GM12875 (cell line): ENCODE data around the gene DUSP23.

Experiments
- H3K4me3 ChIP-seq: one replicate; pipeline ENCODE4 v1.5.1; 2011; ENCODE audit warnings: low read depth, low read length, control low read depth
- CTCF ChIP-seq: IDR thresholded peaks from 2 replicates; pipeline ENCODE4 v1.5.1; 2011; ENCODE audit warnings: low read depth, mild to moderate bottlenecking, control low read depth, inconsistent platforms, low read length, moderate library complexity, borderline replicate concordance; ENCODE audit not compliant: insufficient read depth

DUSP23 gene

GRCh38 chr1:159831412-159832141 lies 50.8 kb downstream of the DUSP23 start:
- H3K4me3 ChIP-seq, result no peak overlapping the region
- no peak for TF ChIP-seq CTCF
